K562 (cell line): ENCODE results near the gene KRTAP1-5. TPM values are rescaled to one million over a fixed set of nuclear protein-coding genes. Genes with fewer than 3 reads are reported as not detected.

Experiments used
- ATAC-seq: fragments of 200-7000 bp; cut with Tn5 transposase; 3 replicates; pipeline ENCODE4 v1.9.1; 2020; ENCODE audit warnings: moderate library complexity
- BruUV-seq: library from RNA; stranded (reverse); fragments of 400-500 nt; replicated peaks from 2 replicates; lab custom pipeline; 2021; lab: Mats Ljungman, UMichigan
- CTCF ChIA-PET: fragments of 300-600 bp; formaldehyde crosslinking; extraction: SDS; loops from one replicate; lab custom pipeline; 2021; ENCODE audit warnings: low intra/inter-chr PET ratio; lab: Yijun Ruan, JAX
- POLR2A ChIA-PET: fragments of 300-600, 350-650 bp; sonication (Branson Sonifier 250); formaldehyde crosslinking; extraction: SDS; loops from one replicate; lab custom pipeline; 2021; ENCODE audit warnings: antibody characterized with exemption, inconsistent platforms; lab: Yijun Ruan, JAX
- DNase-seq, 4 experiments: peaks; one replicate each; pipeline versions ENCODE4 v3.0.0 to v3.0.0-alpha.2; 2011 to 2018; ENCODE audit warnings: low spot score in 3 of 4, mixed read lengths in 3 of 4; ENCODE audit errors: extremely low read depth in 1 of 4
- FAIRE-seq: peaks from 2 replicates; lab custom pipeline; 2011; peaks lifted over from hg19 to GRCh38; lab: Jason Lieb, UNC
- H2AFZ ChIP-seq: 2 replicates; pipeline ENCODE4 v1.6.0; 2011; ENCODE audit warnings: low read depth, low read length, control low read depth, inconsistent platforms
- H3K27ac ChIP-seq: fragments of 200-600 bp; 3 replicates; pipeline ENCODE4 v1.8.0; 2011; ENCODE audit warnings: low read depth, mild to moderate bottlenecking, control low read depth, inconsistent platforms, low read length, moderate library complexity, mixed read lengths; ENCODE audit errors: extremely low read depth
- H3K27me3 ChIP-seq, 2 experiments: fragments of 300-600 bp in 1 of 2; 2 replicates in 1 of 2; 3 replicates in 1 of 2; pipeline versions ENCODE4 v1.6.0 to v1.8.0; 2011; ENCODE audit warnings: inconsistent platforms in 2 of 2, low read length in 2 of 2, mild to moderate bottlenecking in 1 of 2, mixed read lengths in 1 of 2, moderate library complexity in 1 of 2; ENCODE audit not compliant: control insufficient read depth in 2 of 2, insufficient read depth in 2 of 2
- H3K36me3 ChIP-seq: fragments of 300-600 bp; 3 replicates; pipeline ENCODE4 v1.8.0; 2011; ENCODE audit warnings: mild to moderate bottlenecking, low read length, inconsistent platforms; ENCODE audit not compliant: control insufficient read depth, insufficient read depth
- H3K4me1 ChIP-seq, 2 experiments: fragments of 200-600 bp in 1 of 2; replicated peaks in 1 of 2; 2 replicates in 1 of 2; 3 replicates in 1 of 2; pipeline versions ENCODE4 v1.5.1 to v1.8.0; 2011; ENCODE audit warnings: inconsistent platforms in 2 of 2, low read length in 2 of 2, mild to moderate bottlenecking in 1 of 2, mixed read lengths in 1 of 2, moderate library complexity in 1 of 2; ENCODE audit not compliant: control insufficient read depth in 2 of 2, insufficient read depth in 2 of 2
- H3K4me2 ChIP-seq: 2 replicates; pipeline ENCODE4 v1.6.1; 2011; ENCODE audit warnings: low read length, control low read depth, inconsistent platforms, mixed read lengths; ENCODE audit not compliant: insufficient read depth
- H3K4me3 ChIP-seq: fragments of 200-600 bp; sonication (generic), shearing (Covaris generic); 2 replicates; pipeline ENCODE4 v1.5.1; 2016; ENCODE audit warnings: control low read depth, inconsistent platforms
- H3K79me2 ChIP-seq: fragments of 200-600 bp; 3 replicates; pipeline ENCODE4 v1.8.0; 2011; ENCODE audit warnings: low read length, inconsistent platforms; ENCODE audit not compliant: control insufficient read depth, insufficient read depth
- H3K9ac ChIP-seq, 2 experiments: 2 replicates each; pipeline versions ENCODE4 v1.6.0 to v1.6.1; 2011; ENCODE audit warnings: low read depth in 2 of 2, low read length in 2 of 2, control low read depth in 1 of 2, inconsistent platforms in 1 of 2, mild to moderate bottlenecking in 1 of 2, mixed read lengths in 1 of 2; ENCODE audit not compliant: insufficient read depth in 1 of 2
- H3K9me1 ChIP-seq: one replicate; pipeline ENCODE4 v1.6.0; 2011; ENCODE audit warnings: inconsistent platforms, mild to moderate bottlenecking, low read length, moderate library complexity; ENCODE audit not compliant: control insufficient read depth, insufficient read depth
- H3K9me3 ChIP-seq: replicated peaks from 2 replicates; pipeline ENCODE4 v1.5.1; 2011; ENCODE audit warnings: low read depth, low read length, inconsistent platforms; ENCODE audit not compliant: control insufficient read depth, insufficient read depth
- H4K20me1 ChIP-seq: replicated peaks from 2 replicates; pipeline ENCODE4 v1.6.1; 2011; ENCODE audit warnings: low read length, inconsistent platforms, mixed read lengths; ENCODE audit not compliant: control insufficient read depth, insufficient read depth
- CHD4 ChIP-seq: fragments of 200-600 bp; sonication (generic); IDR thresholded peaks from 3 replicates; pipeline ENCODE4 v1.6.1; 2012; ENCODE audit warnings: low read depth, mild to moderate bottlenecking, mixed read lengths, low read length, inconsistent platforms; ENCODE audit not compliant: insufficient read depth, insufficient replicate concordance, poor library complexity, severe bottlenecking
- ELF1 ChIP-seq: fragments of 200-800 bp; sonication (Bioruptor generic); IDR thresholded peaks from 2 replicates; pipeline ENCODE4 v1.6.1; 2016; ENCODE audit warnings: missing genetic modification characterization, missing compliant biosample characterization
- ESRRB ChIP-seq: fragments of 250-450 bp; sonication (Bioruptor Pico); IDR thresholded peaks from 2 replicates; pipeline ENCODE4 v1.5.0; 2020; ENCODE audit warnings: mild to moderate bottlenecking, moderate library complexity, borderline replicate concordance
- FOXM1 ChIP-seq, 2 experiments: fragments of 450-650 bp in 1 of 2; sonication (generic) in 1 of 2; formaldehyde crosslinking in 1 of 2; IDR thresholded peaks; 2 replicates each; pipeline versions ENCODE4 v1.6.1 to v1.9.0; 2017 to 2022; ENCODE audit warnings: low read depth in 2 of 2, mild to moderate bottlenecking in 2 of 2, missing genetic modification reagents in 1 of 2, moderate library complexity in 1 of 2
- HSF4 ChIP-seq: fragments of 250-450 bp; sonication (Bioruptor Pico); IDR thresholded peaks from 2 replicates; pipeline ENCODE4 v2.1.2; 2022; ENCODE audit warnings: mild to moderate bottlenecking, moderate library complexity, borderline replicate concordance
- RAD51 ChIP-seq: fragments of 450-650 bp; IDR thresholded peaks from 2 replicates; pipeline ENCODE4 v1.7.1; 2016; ENCODE audit warnings: low read depth, mild to moderate bottlenecking, borderline replicate concordance
- XRCC5 ChIP-seq: fragments of 200-400 bp; formaldehyde crosslinking; IDR thresholded peaks from 2 replicates; pipeline ENCODE4 v1.6.1; 2017; ENCODE audit warnings: low read depth, mild to moderate bottlenecking, low read length
- ZEB2 ChIP-seq: fragments of 450-650 bp; IDR thresholded peaks from 2 replicates; pipeline ENCODE4 v1.6.1; 2016
- WGBS: fragments of 100-300 bp; shearing (Covaris generic); methylation state at CpG from one replicate; pipeline ENCODE4 v1.1.6; 2016; ENCODE audit warnings: low coverage, mixed read lengths; ENCODE audit not compliant: insufficient coverage; ENCODE audit errors: missing lambda C conversion rate; 5-methylcytosine and 5-hydroxymethylcytosine counted together
- in situ Hi-C: fragments of 300-500 bp; cut with MboI; formaldehyde crosslinking; loops from 4 replicates; pipeline ENCODE4 v1.15.0; 2018; ENCODE audit warnings: inconsistent platforms, mixed read lengths
- intact Hi-C: fragments of 100-400 bp; cut with micrococcal nuclease; formaldehyde crosslinking; loops from 2 replicates; pipeline ENCODE4 v1.14.2; 2022
- polyA plus RNA-seq, 8 experiments: library from polyadenylated mRNA; depleted of rRNA in 4 of 8; stranded (reverse) in 5 of 8; unstranded in 3 of 8; fragments of >200 nt; fragmentation: Nextera tagmentation in 2 of 8; fragmentation: Illumina TruSeq in 1 of 8; extraction: Ambion mirVana in 2 of 8; extraction: Trizol in 1 of 8; gene quantifications; 2 replicates each; pipeline versions ENCODE4 v1.2.1 to v1.2.3, GENCODE V29; 2011 to 2014; ENCODE audit warnings: inconsistent platforms in 1 of 8, missing spikeins in 1 of 8
- total RNA-seq, 7 experiments: library from RNA; depleted of rRNA in 6 of 7; stranded (reverse); fragments of >200 nt in 6 of 7; fragmentation: Illumina TruSeq in 2 of 7; extraction: Trizol in 2 of 7; gene quantifications; 2 replicates each; pipeline versions ENCODE4 v1.2.1 to v1.2.3, GENCODE V29; 2011 to 2021; ENCODE audit warnings: low replicate concordance in 1 of 7
- TF ChIP-seq, protein P1 (sequence below), 2 experiments: IDR thresholded peaks; 2 replicates each; pipeline ENCODE4 v1.6.1; 2011; ENCODE audit warnings: borderline replicate concordance in 1 of 2, control low read depth in 1 of 2, low read depth in 1 of 2, low read length in 1 of 2, mild to moderate bottlenecking in 1 of 2, mixed read lengths in 1 of 2, moderate library complexity in 1 of 2; ENCODE audit not compliant: insufficient read depth in 1 of 2, insufficient read length in 1 of 2, poor library complexity in 1 of 2, severe bottlenecking in 1 of 2; ENCODE audit errors: extremely low read depth in 1 of 2
- TF ChIP-seq, protein P2 (sequence below), 2 experiments: fragments of 450-650 bp in 1 of 2; sonication (generic) in 1 of 2; formaldehyde crosslinking in 1 of 2; IDR thresholded peaks in 1 of 2; conservative IDR thresholded peaks in 1 of 2; 2 replicates each; pipeline versions ENCODE4 v1.6.1 to v1.8.1; 2016 to 2023; ENCODE audit warnings: mild to moderate bottlenecking in 2 of 2, moderate library complexity in 2 of 2, inconsistent platforms in 1 of 2, missing genetic modification reagents in 1 of 2
- TF ChIP-seq, protein P3 (sequence below): fragments of 250-450 bp; sonication (Bioruptor Pico); IDR thresholded peaks from 2 replicates; pipeline ENCODE4 v1.4.0; 2020; ENCODE audit warnings: borderline replicate concordance

The KRTAP1-5 gene
- total and polyA plus RNA-seq, 9 of the 15 experiments (the other 6 are each of a cell fraction or from before 2014, with no cell fraction given), result not detected

DNA sequence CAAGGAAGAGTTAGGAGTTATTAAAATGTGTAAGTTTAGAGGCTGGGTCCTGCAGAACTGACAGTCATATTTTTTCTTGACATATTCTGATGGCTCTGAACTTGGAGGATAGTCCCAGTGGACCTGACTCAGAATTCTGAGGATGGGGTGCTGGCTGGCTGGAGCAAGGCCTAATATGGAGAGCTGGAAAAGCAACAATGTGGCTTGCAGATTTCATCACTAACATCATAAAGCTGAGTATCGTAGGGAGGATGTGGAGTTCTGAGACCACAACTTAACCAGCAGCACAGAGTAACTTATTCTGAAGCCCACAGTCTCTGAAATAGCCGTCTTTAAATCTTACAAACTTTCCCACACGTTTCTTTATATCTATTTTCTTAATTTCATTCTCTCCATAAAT lies 2.3 kb downstream of the KRTAP1-5 start:
- ChIA-PET POLR2A (no interaction called here), CTCF (no interaction called here)
- ATAC-seq (no peak), FAIRE-seq (no peak), DNase-seq (no peak)
- Histone ChIP-seq H3K4me2 (no peak overlapping the region), H2AFZ (no peak overlapping the region), H3K79me2 (no peaks in the 10 kb centered on the region), H3K36me3 (no peaks in the 10 kb centered on the region), H3K27me3 (peaks cover 0 to 10% of the 10 kb centered on the region in 2 experiments; a peak in 2 of 5 replicates), H3K4me3 (no peak overlapping the region), H3K9me1 (no peaks in the 10 kb centered on the region), H3K27ac (no peak overlapping the region), H4K20me1 (no peaks in the 10 kb centered on the region), H3K9ac (no peak overlapping the region), H3K4me1 (peaks cover 0 to 2% of the 10 kb centered on the region in 2 experiments; a peak in 1 of 5 replicates), H3K9me3 (no peaks in the 10 kb centered on the region)
- intact Hi-C loops, result no loop called here
- BruUV-seq, result no TSS peak
- TF ChIP-seq ELF1 (no peak), ZEB2 (no peak), XRCC5 (no peak)
- TF ChIP-seq, protein P1, sequence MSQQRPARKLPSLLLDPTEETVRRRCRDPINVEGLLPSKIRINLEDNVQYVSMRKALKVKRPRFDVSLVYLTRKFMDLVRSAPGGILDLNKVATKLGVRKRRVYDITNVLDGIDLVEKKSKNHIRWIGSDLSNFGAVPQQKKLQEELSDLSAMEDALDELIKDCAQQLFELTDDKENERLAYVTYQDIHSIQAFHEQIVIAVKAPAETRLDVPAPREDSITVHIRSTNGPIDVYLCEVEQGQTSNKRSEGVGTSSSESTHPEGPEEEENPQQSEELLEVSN (IDR thresholded peaks at IDR 0.05; ENCODE audit: borderline replicate concordance in 1 of 2, extremely low read depth in 1 of 2, insufficient read depth in 1 of 2, insufficient read length in 1 of 2, low read depth in 1 of 2, low read length in 1 of 2, poor library complexity in 1 of 2, severe bottlenecking in 1 of 2), result no peak
- 0% methylated on average over 3 of the region's 3 CpGs for WGBS
- in situ Hi-C loops, result no loop called here

DNA sequence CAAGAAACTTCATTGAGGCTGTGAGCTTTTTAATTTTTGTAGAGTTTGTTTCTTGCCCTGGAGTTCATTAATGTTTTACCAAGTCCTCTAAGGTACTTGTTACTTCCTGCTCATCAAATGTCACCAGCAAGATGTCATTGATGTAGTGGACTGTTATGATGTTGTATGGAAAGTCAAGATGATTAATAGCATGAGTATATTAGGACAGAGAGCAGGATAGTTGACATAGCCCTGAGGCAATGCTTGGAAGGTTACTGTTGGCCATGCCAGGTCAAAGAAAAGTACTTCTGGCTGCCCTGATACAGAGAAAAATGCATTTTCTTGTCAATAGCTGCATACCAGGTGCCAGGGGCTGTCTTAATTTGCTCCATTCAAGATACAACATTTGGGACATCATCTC lies 6.7 kb downstream of the KRTAP1-5 start:
- ATAC-seq (no peak), FAIRE-seq (no peak), DNase-seq (no peak)
- H3K36me3 ChIP-seq, result no peaks in the 10 kb centered on the region
- ChIA-PET CTCF (no interaction called here), POLR2A (interaction anchor here (0.6 to 1.0 kb wide), 2 partner anchors 8 to 37 kb away, joined by 3 read pairs; no protein-coding TSS in a partner anchor)
- H3K9ac ChIP-seq, result no peak overlapping the region
- no peaks in the 10 kb centered on the region for H3K9me1 ChIP-seq
- H3K9me3 ChIP-seq, result no peaks in the 10 kb centered on the region
- no peak overlapping the region for H2AFZ ChIP-seq
- H3K27me3 ChIP-seq, result 0 out of 5 replicates have a peak, but pooled peaks cover 0 to 3% of the 10 kb centered on the region in 2 experiments
- in situ Hi-C loops, result no loop called here
- no peaks in the 10 kb centered on the region for H3K4me1 ChIP-seq
- intact Hi-C loops, result no loop called here
- no peaks in the 10 kb centered on the region for H3K79me2 ChIP-seq
- no peaks in the 10 kb centered on the region for H4K20me1 ChIP-seq
- H3K4me2 ChIP-seq, result no peak overlapping the region
- H3K4me3 ChIP-seq, result no peak overlapping the region
- no TSS peak for BruUV-seq
- H3K27ac ChIP-seq, result no peak overlapping the region
- TF ChIP-seq ESRRB (CRISPR knock-in tag) (no peak), HSF4 (CRISPR knock-in tag) (no peak), CHD4 (no peak), FOXM1 (IDR thresholded peaks at IDR 0.05; ENCODE audit: low read depth) (no peak), FOXM1 (CRISPR knock-in tag; IDR thresholded peaks at IDR 0.05; ENCODE audit: low read depth) (no peak), RAD51 (no peak)
- TF ChIP-seq, protein P2, sequence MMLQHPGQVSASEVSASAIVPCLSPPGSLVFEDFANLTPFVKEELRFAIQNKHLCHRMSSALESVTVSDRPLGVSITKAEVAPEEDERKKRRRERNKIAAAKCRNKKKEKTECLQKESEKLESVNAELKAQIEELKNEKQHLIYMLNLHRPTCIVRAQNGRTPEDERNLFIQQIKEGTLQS (IDR thresholded peaks at IDR 0.05), result no peak
- TF ChIP-seq, protein P2 (CRISPR knock-in tag; conservative IDR thresholded peaks at IDR 0.05), result no peak
- TF ChIP-seq, protein P3, sequence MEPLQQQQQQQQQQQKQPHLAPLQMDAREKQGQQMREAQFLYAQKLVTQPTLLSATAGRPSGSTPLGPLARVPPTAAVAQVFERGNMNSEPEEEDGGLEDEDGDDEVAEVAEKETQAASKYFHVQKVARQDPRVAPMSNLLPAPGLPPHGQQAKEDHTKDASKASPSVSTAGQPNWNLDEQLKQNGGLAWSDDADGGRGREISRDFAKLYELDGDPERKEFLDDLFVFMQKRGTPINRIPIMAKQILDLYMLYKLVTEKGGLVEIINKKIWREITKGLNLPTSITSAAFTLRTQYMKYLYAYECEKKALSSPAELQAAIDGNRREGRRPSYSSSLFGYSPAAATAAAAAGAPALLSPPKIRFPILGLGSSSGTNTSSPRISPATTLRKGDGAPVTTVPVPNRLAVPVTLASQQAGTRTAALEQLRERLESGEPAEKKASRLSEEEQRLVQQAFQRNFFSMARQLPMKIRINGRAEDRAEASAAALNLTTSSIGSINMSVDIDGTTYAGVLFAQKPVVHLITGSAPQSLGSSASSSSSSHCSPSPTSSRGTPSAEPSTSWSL (CRISPR knock-in tag), result no peak
